SK-N-SH treated with all-trans-retinoic acid at 6 μM for 48 hours (cell line): ENCODE data around the gene FGD3.

ENCODE experiments used
- ATAC-seq: fragments of 200-7000 bp; cut with Tn5 transposase; 3 replicates; pipeline ENCODE4 v1.9.1; 2020; ENCODE audit warnings: mild to moderate bottlenecking, moderate library complexity
- ARNTL ChIP-seq: fragments of 450-650 bp; formaldehyde crosslinking; IDR thresholded peaks from 2 replicates; pipeline ENCODE4 v1.5.0; 2020; ENCODE audit warnings: low read depth, mild to moderate bottlenecking, moderate library complexity, borderline replicate concordance
- BACH2 ChIP-seq: fragments of 250-450 bp; sonication (Bioruptor Pico); IDR thresholded peaks from 2 replicates; pipeline ENCODE4 v1.9.0; 2021; ENCODE audit warnings: mild to moderate bottlenecking, borderline replicate concordance
- CREB5 ChIP-seq: fragments of 250-450 bp; sonication (Bioruptor Pico); IDR thresholded peaks from 2 replicates; pipeline ENCODE4 v1.5.1; 2020; ENCODE audit warnings: low read depth, mild to moderate bottlenecking, moderate library complexity
- CSDC2 ChIP-seq: fragments of 250-450 bp; sonication (Bioruptor Pico); IDR thresholded peaks from 2 replicates; pipeline ENCODE4 v1.5.0; 2020; ENCODE audit warnings: mild to moderate bottlenecking, moderate library complexity
- ESRRG ChIP-seq: fragments of 250-450 bp; sonication (Bioruptor Pico); IDR thresholded peaks from 2 replicates; pipeline ENCODE4 v1.6.1; 2021; ENCODE audit warnings: mild to moderate bottlenecking
- GLIS3 ChIP-seq: fragments of 250-450 bp; sonication (Bioruptor Pico); IDR thresholded peaks from 2 replicates; pipeline ENCODE4 v1.5.0; 2020; ENCODE audit warnings: mild to moderate bottlenecking, moderate library complexity
- ISL1 ChIP-seq: fragments of 250-450 bp; sonication (Bioruptor Pico); IDR thresholded peaks from 2 replicates; pipeline ENCODE4 v2.1.2; 2022; ENCODE audit warnings: mild to moderate bottlenecking, moderate library complexity
- OSR1 ChIP-seq: fragments of 250-450 bp; sonication (Bioruptor Pico); IDR thresholded peaks from 2 replicates; pipeline ENCODE4 v1.8.0; 2022; ENCODE audit warnings: moderate library complexity, mild to moderate bottlenecking, inconsistent platforms
- PPARA ChIP-seq: fragments of 250-450 bp; sonication (Bioruptor Pico); IDR thresholded peaks from 2 replicates; pipeline ENCODE4 v1.5.0; 2020; ENCODE audit warnings: mild to moderate bottlenecking, borderline replicate concordance
- RARB ChIP-seq: fragments of 250-450 bp; sonication (Bioruptor Pico); IDR thresholded peaks from 2 replicates; pipeline ENCODE4 v1.8.0; 2021; ENCODE audit warnings: mild to moderate bottlenecking, moderate library complexity
- SNAI2 ChIP-seq: fragments of 250-450 bp; sonication (Bioruptor Pico); IDR thresholded peaks from 2 replicates; pipeline ENCODE4 v1.5.0; 2020; ENCODE audit warnings: mild to moderate bottlenecking, moderate library complexity
- TCF4 ChIP-seq: fragments of 250-450 bp; sonication (Bioruptor Pico); IDR thresholded peaks from 2 replicates; pipeline ENCODE4 v1.8.0; 2021; ENCODE audit warnings: mild to moderate bottlenecking, moderate library complexity, borderline replicate concordance
- TOX ChIP-seq: fragments of 250-450 bp; sonication (Bioruptor Pico); IDR thresholded peaks from 2 replicates; pipeline ENCODE4 v1.8.0; 2021; ENCODE audit warnings: mild to moderate bottlenecking, moderate library complexity, borderline replicate concordance
- ZC3H10 ChIP-seq: fragments of 250-450 bp; sonication (Bioruptor Pico); IDR thresholded peaks from 2 replicates; pipeline ENCODE4 v1.5.1; 2021; ENCODE audit warnings: mild to moderate bottlenecking, moderate library complexity
- ZFP3 ChIP-seq: fragments of 250-450 bp; sonication (Bioruptor Pico); IDR thresholded peaks from 2 replicates; pipeline ENCODE4 v1.5.0; 2020; ENCODE audit warnings: mild to moderate bottlenecking, moderate library complexity
- ZFP30 ChIP-seq: fragments of 450-650 bp; formaldehyde crosslinking; IDR thresholded peaks from 2 replicates; pipeline ENCODE4 v1.5.0; 2022; ENCODE audit warnings: mild to moderate bottlenecking, moderate library complexity
- ZNF565 ChIP-seq: fragments of 450-650 bp; formaldehyde crosslinking; conservative IDR thresholded peaks from 2 replicates; pipeline ENCODE4 v1.5.0; 2020; ENCODE audit warnings: low read depth, mild to moderate bottlenecking, moderate library complexity
- ZNF70 ChIP-seq: fragments of 450-650 bp; formaldehyde crosslinking; IDR thresholded peaks from 2 replicates; pipeline ENCODE4 v1.5.0; 2020; ENCODE audit warnings: mild to moderate bottlenecking, moderate library complexity
- ZNF8 ChIP-seq: fragments of 450-650 bp; formaldehyde crosslinking; IDR thresholded peaks from 2 replicates; pipeline ENCODE4 v1.5.0; 2020; ENCODE audit warnings: mild to moderate bottlenecking, moderate library complexity
- TF ChIP-seq, protein P1 (sequence below): fragments of 250-450 bp; sonication (Bioruptor Pico); IDR thresholded peaks from 2 replicates; pipeline ENCODE4 v1.8.0; 2021; ENCODE audit warnings: low read depth, mild to moderate bottlenecking, moderate library complexity, borderline replicate concordance
- TF ChIP-seq, protein P2 (sequence below): fragments of 250-450 bp; sonication (Bioruptor Pico); IDR thresholded peaks from 2 replicates; pipeline ENCODE4 v1.5.0; 2020; ENCODE audit warnings: mild to moderate bottlenecking, moderate library complexity
- TF ChIP-seq, protein P3 (sequence below): fragments of 250-450 bp; sonication (Bioruptor Pico); IDR thresholded peaks from 2 replicates; pipeline ENCODE4 v1.8.0; 2020; ENCODE audit warnings: mild to moderate bottlenecking, moderate library complexity, borderline replicate concordance

Gene FGD3

GRCh38 chr9:93033531-93033930 lies 86.2 kb downstream of the FGD3 start:
- TF ChIP-seq CREB5, result no peak
- TF ChIP-seq, protein P1, sequence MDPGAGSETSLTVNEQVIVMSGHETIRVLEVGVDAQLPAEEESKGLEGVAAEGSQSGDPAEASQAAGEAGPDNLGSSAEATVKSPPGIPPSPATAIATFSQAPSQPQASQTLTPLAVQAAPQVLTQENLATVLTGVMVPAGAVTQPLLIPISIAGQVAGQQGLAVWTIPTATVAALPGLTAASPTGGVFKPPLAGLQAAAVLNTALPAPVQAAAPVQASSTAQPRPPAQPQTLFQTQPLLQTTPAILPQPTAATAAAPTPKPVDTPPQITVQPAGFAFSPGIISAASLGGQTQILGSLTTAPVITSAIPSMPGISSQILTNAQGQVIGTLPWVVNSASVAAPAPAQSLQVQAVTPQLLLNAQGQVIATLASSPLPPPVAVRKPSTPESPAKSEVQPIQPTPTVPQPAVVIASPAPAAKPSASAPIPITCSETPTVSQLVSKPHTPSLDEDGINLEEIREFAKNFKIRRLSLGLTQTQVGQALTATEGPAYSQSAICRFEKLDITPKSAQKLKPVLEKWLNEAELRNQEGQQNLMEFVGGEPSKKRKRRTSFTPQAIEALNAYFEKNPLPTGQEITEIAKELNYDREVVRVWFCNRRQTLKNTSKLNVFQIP, result no peak
- TF ChIP-seq ZFP3, result no peak
- no peak for TF ChIP-seq ARNTL
- no peak for TF ChIP-seq ZNF565 (CRISPR knock-in tag)
- TF ChIP-seq ZNF8 (CRISPR knock-in tag), result no peak
- no peak for TF ChIP-seq SNAI2 (CRISPR knock-in tag)
- TF ChIP-seq OSR1 (CRISPR knock-in tag), result no peak
- TF ChIP-seq ISL1, result no peak
- no peak for TF ChIP-seq RARB (CRISPR knock-in tag)
- no peak for TF ChIP-seq ZC3H10 (CRISPR knock-in tag)
- no peak for TF ChIP-seq ZFP30 (CRISPR knock-in tag)
- no peak for TF ChIP-seq ZNF70 (CRISPR knock-in tag)
- TF ChIP-seq, protein P2, sequence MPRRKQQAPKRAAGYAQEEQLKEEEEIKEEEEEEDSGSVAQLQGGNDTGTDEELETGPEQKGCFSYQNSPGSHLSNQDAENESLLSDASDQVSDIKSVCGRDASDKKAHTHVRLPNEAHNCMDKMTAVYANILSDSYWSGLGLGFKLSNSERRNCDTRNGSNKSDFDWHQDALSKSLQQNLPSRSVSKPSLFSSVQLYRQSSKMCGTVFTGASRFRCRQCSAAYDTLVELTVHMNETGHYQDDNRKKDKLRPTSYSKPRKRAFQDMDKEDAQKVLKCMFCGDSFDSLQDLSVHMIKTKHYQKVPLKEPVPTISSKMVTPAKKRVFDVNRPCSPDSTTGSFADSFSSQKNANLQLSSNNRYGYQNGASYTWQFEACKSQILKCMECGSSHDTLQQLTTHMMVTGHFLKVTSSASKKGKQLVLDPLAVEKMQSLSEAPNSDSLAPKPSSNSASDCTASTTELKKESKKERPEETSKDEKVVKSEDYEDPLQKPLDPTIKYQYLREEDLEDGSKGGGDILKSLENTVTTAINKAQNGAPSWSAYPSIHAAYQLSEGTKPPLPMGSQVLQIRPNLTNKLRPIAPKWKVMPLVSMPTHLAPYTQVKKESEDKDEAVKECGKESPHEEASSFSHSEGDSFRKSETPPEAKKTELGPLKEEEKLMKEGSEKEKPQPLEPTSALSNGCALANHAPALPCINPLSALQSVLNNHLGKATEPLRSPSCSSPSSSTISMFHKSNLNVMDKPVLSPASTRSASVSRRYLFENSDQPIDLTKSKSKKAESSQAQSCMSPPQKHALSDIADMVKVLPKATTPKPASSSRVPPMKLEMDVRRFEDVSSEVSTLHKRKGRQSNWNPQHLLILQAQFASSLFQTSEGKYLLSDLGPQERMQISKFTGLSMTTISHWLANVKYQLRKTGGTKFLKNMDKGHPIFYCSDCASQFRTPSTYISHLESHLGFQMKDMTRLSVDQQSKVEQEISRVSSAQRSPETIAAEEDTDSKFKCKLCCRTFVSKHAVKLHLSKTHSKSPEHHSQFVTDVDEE (CRISPR knock-in tag), result no peak
- no peak for TF ChIP-seq CSDC2 (CRISPR knock-in tag)
- TF ChIP-seq TCF4, result no peak
- no peak for TF ChIP-seq GLIS3 (CRISPR knock-in tag)
- no peak for TF ChIP-seq BACH2 (CRISPR knock-in tag)
- no peak for TF ChIP-seq PPARA
- TF ChIP-seq, all 23 proteins: peak for 0
- no peak for ATAC-seq

- TF ChIP-seq, protein P3, sequence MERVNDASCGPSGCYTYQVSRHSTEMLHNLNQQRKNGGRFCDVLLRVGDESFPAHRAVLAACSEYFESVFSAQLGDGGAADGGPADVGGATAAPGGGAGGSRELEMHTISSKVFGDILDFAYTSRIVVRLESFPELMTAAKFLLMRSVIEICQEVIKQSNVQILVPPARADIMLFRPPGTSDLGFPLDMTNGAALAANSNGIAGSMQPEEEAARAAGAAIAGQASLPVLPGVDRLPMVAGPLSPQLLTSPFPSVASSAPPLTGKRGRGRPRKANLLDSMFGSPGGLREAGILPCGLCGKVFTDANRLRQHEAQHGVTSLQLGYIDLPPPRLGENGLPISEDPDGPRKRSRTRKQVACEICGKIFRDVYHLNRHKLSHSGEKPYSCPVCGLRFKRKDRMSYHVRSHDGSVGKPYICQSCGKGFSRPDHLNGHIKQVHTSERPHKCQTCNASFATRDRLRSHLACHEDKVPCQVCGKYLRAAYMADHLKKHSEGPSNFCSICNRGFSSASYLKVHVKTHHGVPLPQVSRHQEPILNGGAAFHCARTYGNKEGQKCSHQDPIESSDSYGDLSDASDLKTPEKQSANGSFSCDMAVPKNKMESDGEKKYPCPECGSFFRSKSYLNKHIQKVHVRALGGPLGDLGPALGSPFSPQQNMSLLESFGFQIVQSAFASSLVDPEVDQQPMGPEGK, result no peak
- TF ChIP-seq ISL1 (no peak), PPARA (no peak), RARB (CRISPR knock-in tag) (no peak), OSR1 (CRISPR knock-in tag) (no peak), CSDC2 (CRISPR knock-in tag) (no peak), CREB5 (no peak), TOX (CRISPR knock-in tag) (no peak), ARNTL (no peak), ZNF8 (CRISPR knock-in tag) (no peak), ZFP3 (no peak), ESRRG (CRISPR knock-in tag) (no peak)
- TF ChIP-seq, protein P1, result no peak
- TF ChIP-seq, protein P2 (CRISPR knock-in tag), result no peak
- ATAC-seq, result no peak
Observed at GRCh38 chr9:93035106-93035660, 87.9 kb downstream of the FGD3 start.
